ENCODE results near the gene SYT7. TPM values are rescaled to one million over a fixed set of nuclear protein-coding genes. Genes with fewer than 3 reads are reported as not detected.

The SYT7 gene
- total and polyA plus RNA-seq, 2 of the 8 experiments (the other 6 are each of a cell fraction or from before 2014, with no cell fraction given) = 9.6 to 10.5 TPM

DNA sequence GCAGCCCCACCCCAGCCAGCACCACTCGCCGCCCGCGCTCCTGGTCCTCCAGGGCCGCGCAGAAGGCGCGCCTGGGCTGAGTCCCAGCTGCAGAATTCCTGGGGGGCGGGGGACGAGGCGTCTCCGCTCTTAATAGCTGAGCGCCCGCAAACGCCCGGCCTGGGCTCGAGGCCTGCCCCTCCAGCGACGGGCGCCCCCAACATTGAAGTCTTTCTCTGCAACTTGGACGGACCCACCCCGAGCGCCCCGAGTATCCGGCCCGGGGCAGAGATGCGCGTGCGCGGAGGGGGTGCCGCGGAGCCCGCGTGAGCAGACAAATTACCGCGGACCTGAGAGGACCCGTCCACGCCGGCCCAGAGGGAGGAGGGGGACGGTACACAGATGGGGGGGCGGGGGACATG is 6.7 kb upstream of the SYT7 start:
- Histone ChIP-seq H4K8ac (ENCODE audit: extremely low read depth, insufficient read depth, low read length) (peak overlapping the region; percentile 87), H2BK5ac (ENCODE audit: low read depth, low read length) (peak overlapping the region; percentile 78; the same call in 1 of the 2 replicates), H3K4me2 (ENCODE audit: insufficient read depth in 1 of 2, low read depth in 2 of 2, low read length in 2 of 2) (peak overlapping the region; percentile 83 to 92), H3K4ac (replicated peaks; ENCODE audit: insufficient read length, low read depth, low read length) (peak overlapping the region; percentile 89), H3K9me3 (ENCODE audit: insufficient read depth in 2 of 2, low read depth in 1 of 2, low read length in 1 of 2) (no peaks in the 10 kb centered on the region), H4K91ac (replicated peaks; ENCODE audit: insufficient read length, low read length) (peak overlapping the region; percentile 38), H2BK15ac (ENCODE audit: low read length) (peak overlapping the region; percentile 99; the same call in 1 of the 2 replicates), H3K23ac (ENCODE audit: insufficient read length) (no peak overlapping the region), H4K20me1 (replicated peaks in 1 of 2; ENCODE audit: control insufficient read depth in 1 of 2, insufficient read depth in 2 of 2, low read length in 2 of 2) (no peaks in the 10 kb centered on the region), H3K79me2 (ENCODE audit: control insufficient read depth in 1 of 2, insufficient read depth in 2 of 2, low read length in 2 of 2) (no peaks in the 10 kb centered on the region), H3K4me1 (replicated peaks in 1 of 4; ENCODE audit: control insufficient read depth in 3 of 4, insufficient read depth in 4 of 4, low read length in 3 of 4) (peaks cover 0 to 18% (median 14%) of the 10 kb centered on the region in 4 experiments; a peak in 6 of 7 replicates), H2BK12ac (ENCODE audit: low read depth, low read length) (peak overlapping the region; percentile 84; the same call in 1 of the 2 replicates), H3K36me3 (ENCODE audit: control insufficient read depth in 2 of 4, insufficient read depth in 4 of 4, low read length in 3 of 4) (no peaks in the 10 kb centered on the region), H3K27me3 (replicated peaks in 1 of 4; ENCODE audit: control insufficient read depth in 3 of 4, extremely low read depth in 1 of 4, insufficient read depth in 3 of 4, low read length in 3 of 4) (peaks cover 0 to 23% (median 12%) of the 10 kb centered on the region in 4 experiments; a peak in 3 of 7 replicates), H3K56ac (replicated peaks; ENCODE audit: insufficient read length, low read depth, low read length) (no peak overlapping the region), H3K27ac (ENCODE audit: low read depth, low read length) (no peak overlapping the region), H2BK20ac (ENCODE audit: low read length) (no peak overlapping the region), H3K14ac (ENCODE audit: insufficient read length) (no peak overlapping the region), H3K79me1 (ENCODE audit: low read depth, low read length) (no peaks in the 10 kb centered on the region), H3K23me2 (ENCODE audit: low read depth, low read length) (peaks cover 14% of the 10 kb centered on the region), H2AFZ (ENCODE audit: low read length) (no peak overlapping the region), H3K18ac (ENCODE audit: extremely low read depth, low read length) (peak overlapping the region; percentile 99; the same call in 1 of the 2 replicates), H2AK5ac (ENCODE audit: low read depth, low read length) (no peak overlapping the region), H4K5ac (ENCODE audit: insufficient read length, low read depth, low read length) (peak overlapping the region; percentile 53), H3K9ac (replicated peaks in 1 of 4; ENCODE audit: extremely low read depth in 1 of 4, low read depth in 3 of 4, low read length in 3 of 4) (0 out of 7 replicates have a peak overlapping the region, but pooled peaks of 1 of the 4 experiments have one; percentile 3), H3K4me3 (ENCODE audit: extremely low read depth in 1 of 4, insufficient read depth in 2 of 4, low read depth in 3 of 4, low read length in 4 of 4) (peak overlapping the region; percentile 40 to 68 (median 54)), H2BK120ac (replicated peaks; ENCODE audit: low read depth, low read length) (peak overlapping the region; percentile 76)
- ChIA-PET CTCF (ENCODE audit: partially characterized antibody) (interaction anchor here (1.0 to 17.1 kb wide), 24 partner anchors 8 to 127 kb away, joined by 3 to 335 read pairs (median 6); partner anchors contain the start of gene LRRC10B), POLR2A (ENCODE audit: partially characterized antibody) (interaction anchor here (0.8 to 4.6 kb wide), 8 partner anchors 8 to 131 kb away, joined by 3 to 34 read pairs (median 6); partner anchors contain the start of gene LRRC10B)
- DNase-seq (ENCODE audit: low read depth in 1 of 2, low spot score in 2 of 2) (peak in 1 of 2 experiments; percentile 81), FAIRE-seq (no peak)
- WGBS, 2 experiments (ENCODE audit: extremely low coverage in 1 of 2, insufficient coverage in 1 of 2, insufficient read length in 1 of 2, insufficient replicate concordance in 2 of 2, low coverage in 1 of 2, low lambda C conversion rate in 2 of 2, missing lambda C conversion rate in 1 of 2) = 2% methylated on average over 36 of the region's 41 CpGs; no CpG with 5 or more reads in 1 of the 2 experiments
- TF ChIP-seq, protein P1, sequence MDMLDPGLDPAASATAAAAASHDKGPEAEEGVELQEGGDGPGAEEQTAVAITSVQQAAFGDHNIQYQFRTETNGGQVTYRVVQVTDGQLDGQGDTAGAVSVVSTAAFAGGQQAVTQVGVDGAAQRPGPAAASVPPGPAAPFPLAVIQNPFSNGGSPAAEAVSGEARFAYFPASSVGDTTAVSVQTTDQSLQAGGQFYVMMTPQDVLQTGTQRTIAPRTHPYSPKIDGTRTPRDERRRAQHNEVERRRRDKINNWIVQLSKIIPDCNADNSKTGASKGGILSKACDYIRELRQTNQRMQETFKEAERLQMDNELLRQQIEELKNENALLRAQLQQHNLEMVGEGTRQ (IDR thresholded peaks at IDR 0.05; ENCODE audit: low read length) = no peak
- no peak for TF ChIP-seq CHD1 (IDR thresholded peaks at IDR 0.05; ENCODE audit: low read depth, low read length)
- TF ChIP-seq JUND (IDR thresholded peaks at IDR 0.05; ENCODE audit: low read length) = no peak
- no peak for TF ChIP-seq RAD21 (IDR thresholded peaks at IDR 0.05 in 1 of 2, conservative IDR thresholded peaks at IDR 0.05 in 1 of 2; ENCODE audit: low read depth in 2 of 2, low read length in 2 of 2)
- TF ChIP-seq, protein P2, sequence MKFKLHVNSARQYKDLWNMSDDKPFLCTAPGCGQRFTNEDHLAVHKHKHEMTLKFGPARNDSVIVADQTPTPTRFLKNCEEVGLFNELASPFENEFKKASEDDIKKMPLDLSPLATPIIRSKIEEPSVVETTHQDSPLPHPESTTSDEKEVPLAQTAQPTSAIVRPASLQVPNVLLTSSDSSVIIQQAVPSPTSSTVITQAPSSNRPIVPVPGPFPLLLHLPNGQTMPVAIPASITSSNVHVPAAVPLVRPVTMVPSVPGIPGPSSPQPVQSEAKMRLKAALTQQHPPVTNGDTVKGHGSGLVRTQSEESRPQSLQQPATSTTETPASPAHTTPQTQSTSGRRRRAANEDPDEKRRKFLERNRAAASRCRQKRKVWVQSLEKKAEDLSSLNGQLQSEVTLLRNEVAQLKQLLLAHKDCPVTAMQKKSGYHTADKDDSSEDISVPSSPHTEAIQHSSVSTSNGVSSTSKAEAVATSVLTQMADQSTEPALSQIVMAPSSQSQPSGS (IDR thresholded peaks at IDR 0.05; ENCODE audit: low read length) = no peak
- TF ChIP-seq SP2 (IDR thresholded peaks at IDR 0.05; ENCODE audit: low read length) = no peak
- no peak for TF ChIP-seq BRCA1 (IDR thresholded peaks at IDR 0.05; ENCODE audit: low read depth, low read length)
- TF ChIP-seq, protein P3, sequence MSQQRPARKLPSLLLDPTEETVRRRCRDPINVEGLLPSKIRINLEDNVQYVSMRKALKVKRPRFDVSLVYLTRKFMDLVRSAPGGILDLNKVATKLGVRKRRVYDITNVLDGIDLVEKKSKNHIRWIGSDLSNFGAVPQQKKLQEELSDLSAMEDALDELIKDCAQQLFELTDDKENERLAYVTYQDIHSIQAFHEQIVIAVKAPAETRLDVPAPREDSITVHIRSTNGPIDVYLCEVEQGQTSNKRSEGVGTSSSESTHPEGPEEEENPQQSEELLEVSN (IDR thresholded peaks at IDR 0.05) = no peak
- TF ChIP-seq SUZ12 (IDR thresholded peaks at IDR 0.05; ENCODE audit: low read length) = no peak

Data from H1 (cell line).